ENCODE results near the gene FYCO1. TPM values are rescaled to one million over a fixed set of nuclear protein-coding genes. Genes with fewer than 3 reads are reported as not detected.

Gene FYCO1
- polyA plus RNA-seq, 2 of the 4 experiments (the other 2 are of a cell fraction): 3.7 to 4.4 TPM

GRCh38 chr3:45974686-45975085 is 20.9 kb downstream of the FYCO1 start:
- no peak overlapping the region for H3K27ac ChIP-seq
- ATAC-seq (no peak), FAIRE-seq (no peak), DNase-seq (ENCODE audit: low read depth in 1 of 2, low spot score in 1 of 2) (no peak)
- no peak overlapping the region for H3K4me3 ChIP-seq
- no peaks in the 10 kb centered on the region for H3K9me3 ChIP-seq
- TF ChIP-seq MAFK (IDR thresholded peaks at IDR 0.05; ENCODE audit: partially characterized antibody) (no peak), USF2 (IDR thresholded peaks at IDR 0.05) (no peak), TP53 (CRISPR knock-in tag; IDR thresholded peaks at IDR 0.05) (no peak), ZFP36 (IDR thresholded peaks at IDR 0.05; ENCODE audit: borderline replicate concordance, partially characterized antibody) (no peak)
- 97% methylated on average over 3 of the region's 4 CpGs for WGBS (ENCODE audit: missing lambda C conversion rate)
- ChIA-PET CTCF (interaction anchor here (1.4 to 1.9 kb wide), 2 partner anchors 103 to 105 kb away, joined by 3 to 9 read pairs; no protein-coding TSS in a partner anchor), POLR2A (no interaction called here)
- no peak overlapping the region for H3K4me2 ChIP-seq
- H3K4me1 ChIP-seq: peaks cover 10% of the 10 kb centered on the region; the same call in 1 of the 3 replicates

GRCh38 chr3:45972534-45973402 is 22.9 kb downstream of the FYCO1 start:
- H3K4me3 ChIP-seq: no peak overlapping the region
- H3K4me2 ChIP-seq: no peak overlapping the region; the same call in 2 of the 3 replicates
- TF ChIP-seq MAFK (IDR thresholded peaks at IDR 0.05; ENCODE audit: partially characterized antibody) (peak; percentile 31), MAZ (IDR thresholded peaks at IDR 0.05; ENCODE audit: borderline replicate concordance, low read depth, low read length) (no peak), CEBPB (IDR thresholded peaks at IDR 0.05) (0 out of 4 replicates have a peak, but pooled peaks have one; percentile 10 to 16)
- ATAC-seq (peak in 1 of 2 experiments; percentile 30; a peak in 1 of 6 replicates), FAIRE-seq (no peak), DNase-seq (ENCODE audit: low read depth in 1 of 2, low spot score in 1 of 2) (peak in 1 of 2 experiments; percentile 18)
- H3K4me1 ChIP-seq: peaks cover 10% of the 10 kb centered on the region; the same call in 1 of the 3 replicates
- H3K27ac ChIP-seq: 0 out of 6 replicates have a peak overlapping the region, but pooled peaks of 1 of the 2 experiments have one; percentile 41
- ChIA-PET CTCF (interaction anchor here (0.5 kb wide), 1 partner anchor 461 kb away, joined by 3 read pairs; no protein-coding TSS in a partner anchor), POLR2A (no interaction called here)
- WGBS (ENCODE audit: missing lambda C conversion rate): 73% methylated on average over 6 of the region's 6 CpGs
- no peaks in the 10 kb centered on the region for H3K9me3 ChIP-seq

GRCh38 chr3:45969953-45970352 is 25.7 kb downstream of the FYCO1 start:
- TF ChIP-seq MAZ (IDR thresholded peaks at IDR 0.05; ENCODE audit: borderline replicate concordance, low read depth, low read length) (no peak), E2F6 (IDR thresholded peaks at IDR 0.05; ENCODE audit: borderline replicate concordance, low read depth) (no peak), PHF8 (IDR thresholded peaks at IDR 0.05; ENCODE audit: borderline replicate concordance, low read depth) (no peak), MAFK (IDR thresholded peaks at IDR 0.05; ENCODE audit: partially characterized antibody) (no peak), TFCP2L1 (CRISPR knock-in tag; IDR thresholded peaks at IDR 0.05) (no peak), ELK1 (IDR thresholded peaks at IDR 0.05; ENCODE audit: low read depth, low read length) (no peak), HEYL (CRISPR knock-in tag; IDR thresholded peaks at IDR 0.05) (no peak), HDAC2 (IDR thresholded peaks at IDR 0.05) (no peak), NR3C1 (IDR thresholded peaks at IDR 0.05) (no peak), RAD21 (conservative IDR thresholded peaks at IDR 0.05 in 1 of 2, IDR thresholded peaks at IDR 0.05 in 1 of 2) (no peak), BHLHE40 (IDR thresholded peaks at IDR 0.05; ENCODE audit: low read depth, low read length) (no peak), FOSB (CRISPR knock-in tag; IDR thresholded peaks at IDR 0.05) (no peak), CHD2 (IDR thresholded peaks at IDR 0.05; ENCODE audit: low read length, partially characterized antibody) (no peak), JUN (IDR thresholded peaks at IDR 0.05) (no peak), RNF2 (IDR thresholded peaks at IDR 0.05; ENCODE audit: borderline replicate concordance, low read depth) (no peak), SREBF2 (IDR thresholded peaks at IDR 0.05) (no peak), ZC3H11A (IDR thresholded peaks at IDR 0.05) (no peak)
- ChIA-PET POLR2A (no interaction called here), CTCF (no interaction called here)
- Histone ChIP-seq H3K4me1 (peaks cover 10% of the 10 kb centered on the region; the same call in 1 of the 3 replicates), H3K27ac (no peak overlapping the region), H3K4me2 (no peak overlapping the region), H3K4me3 (no peak overlapping the region), H3K9me3 (no peaks in the 10 kb centered on the region)
- 83% methylated on average over 3 of the region's 3 CpGs for WGBS (ENCODE audit: missing lambda C conversion rate)
- FAIRE-seq (no peak), ATAC-seq (no peak), DNase-seq (ENCODE audit: low read depth in 1 of 2, low spot score in 1 of 2) (no peak)

Measured in A549 (cell line).